AG20443 (cell line): ENCODE measurements around the gene MAN2B1.
"Not testable (repeated sequence)": the region's sequence is repeated elsewhere in the genome, so short reads cannot be mapped to it uniquely, and the experiment has no call there.

Experiments
- DNase-seq: peaks from one replicate; pipeline ENCODE4 v3.0.0; 2012; ENCODE audit warnings: low spot score, mixed read lengths

MAN2B1 gene

DNA sequence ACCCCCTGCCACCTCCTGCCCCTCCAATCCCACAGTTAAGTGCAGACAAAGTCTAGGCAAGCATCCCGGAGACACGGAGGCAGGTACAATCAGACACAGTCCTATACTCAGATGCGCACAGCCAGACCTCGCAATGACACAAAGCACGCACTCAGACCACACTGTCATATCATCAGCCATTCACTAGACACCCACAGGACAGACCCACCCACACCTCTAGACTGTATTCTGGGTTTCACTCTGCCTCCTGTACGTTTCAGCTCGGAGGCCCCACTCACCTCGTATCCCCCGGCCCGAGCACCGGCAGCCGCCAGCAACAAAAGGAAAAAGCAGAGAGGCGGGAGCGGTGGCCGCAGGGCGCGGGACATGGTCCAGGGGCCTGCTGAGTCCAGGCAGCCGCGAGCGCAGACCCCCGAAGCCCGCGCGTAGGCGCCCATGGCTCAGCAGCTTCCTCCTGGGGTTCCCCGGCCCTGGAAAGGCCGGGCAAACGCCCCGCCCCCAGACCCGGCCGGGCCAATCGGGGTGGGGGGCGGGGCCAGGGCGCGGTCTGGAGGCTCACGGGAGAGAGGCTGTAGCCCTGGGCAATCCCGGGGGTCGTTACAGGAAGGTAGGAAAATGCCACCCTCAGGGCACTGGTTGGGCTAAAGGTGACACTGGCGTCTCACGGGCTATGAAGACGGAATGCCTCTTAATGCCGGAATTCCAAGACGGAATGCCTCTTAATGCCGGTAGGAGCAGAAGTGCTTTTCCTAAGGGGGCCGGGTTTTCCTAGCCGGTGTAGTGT is at the start of gene MAN2B1, which contains the start of gene WDR83:
Gene MAN2B1, minus strand, starts transcription at position 478 of the 784 bp plus-strand sequence. Its CDS starts 41 bp downstream, at position 437.
Gene WDR83, plus strand, starts transcription at position 543 of the 784 bp plus-strand sequence. CDS start 2,984 bp downstream, outside the sequence.
- peak; percentile 96 for DNase-seq

DNA sequence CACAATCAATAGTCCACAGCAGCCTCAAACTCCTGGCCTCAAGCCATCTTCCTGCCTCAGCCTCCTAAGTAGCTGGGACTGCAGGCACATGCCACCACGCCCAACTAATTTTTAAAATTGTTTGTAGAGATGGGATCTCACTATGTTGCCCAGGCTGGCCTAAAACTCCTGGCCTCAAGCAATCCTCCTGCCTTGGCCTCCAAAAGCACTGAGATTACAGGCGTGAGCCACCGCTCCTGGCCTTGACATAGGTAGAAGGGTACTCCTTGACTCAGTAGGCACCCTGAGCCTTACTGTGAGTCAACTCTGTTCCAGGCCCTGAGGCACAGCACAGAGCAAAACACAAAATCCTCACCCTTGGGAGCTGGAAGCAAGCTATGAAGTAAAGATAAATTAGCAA is 49.4 kb upstream of the MAN2B1 start:
- DNase-seq, result no peak

DNA sequence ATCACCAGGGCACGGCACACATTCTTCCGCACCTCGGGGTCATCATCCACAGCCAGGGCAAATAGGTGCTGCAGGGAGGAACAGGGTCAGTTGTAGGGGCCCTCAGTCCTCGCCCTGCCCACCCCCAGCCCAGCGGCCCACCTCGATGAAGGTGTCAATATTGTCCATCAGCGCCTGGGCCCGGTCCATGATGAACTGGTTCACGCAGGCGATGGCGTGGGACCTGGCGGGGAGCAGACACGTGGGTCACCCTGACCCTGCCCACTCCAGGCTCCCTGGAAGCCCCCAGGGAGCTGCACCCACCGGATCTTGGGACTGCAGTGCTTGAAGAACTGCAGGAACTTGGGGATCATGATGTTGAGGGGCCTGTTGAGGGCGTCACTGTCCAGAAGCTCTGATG is 48.6 kb upstream of the MAN2B1 start:
- no peak for DNase-seq

DNA sequence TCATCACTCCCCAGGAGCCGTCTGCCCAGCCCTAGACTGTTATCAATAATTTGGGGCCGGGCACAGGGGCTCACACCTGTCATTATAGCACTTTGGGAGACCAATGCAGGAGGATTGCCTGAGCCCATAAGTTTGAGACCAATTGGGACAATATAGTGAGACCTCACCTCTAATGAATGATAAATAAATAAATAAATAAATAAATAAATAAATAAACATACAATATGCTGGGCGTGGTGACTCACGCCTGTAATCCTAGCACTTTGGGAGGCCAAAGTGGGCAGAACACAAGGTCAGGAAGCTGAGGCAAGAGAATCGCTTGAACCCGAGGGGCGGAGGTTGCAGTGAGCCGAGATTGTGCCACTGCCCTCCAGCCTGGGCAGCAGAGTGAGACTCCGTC is 46.8 kb upstream of the MAN2B1 start:
- DNase-seq, result not testable (repeated sequence)

DNA sequence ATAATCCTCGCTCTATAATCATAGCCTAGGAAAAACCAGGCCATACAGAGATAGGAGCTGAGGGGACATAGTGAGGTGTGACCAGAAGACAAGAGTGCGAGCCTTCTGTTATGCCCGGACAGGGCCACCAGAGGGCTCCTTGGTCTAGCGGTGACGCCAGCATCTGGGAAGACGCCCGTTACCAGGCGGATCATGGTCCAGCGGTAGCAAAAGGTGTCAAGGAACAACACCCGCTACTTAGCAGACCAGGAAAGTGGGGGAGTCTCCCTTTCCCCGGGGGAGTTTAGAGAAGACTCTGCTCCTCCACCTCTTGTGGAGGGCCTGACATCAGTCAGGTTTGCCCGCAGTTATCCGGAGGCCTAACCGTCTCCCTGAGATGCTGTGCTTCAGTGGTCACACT is 45.5 kb upstream of the MAN2B1 start:
- DNase-seq, result not testable (repeated sequence)

DNA sequence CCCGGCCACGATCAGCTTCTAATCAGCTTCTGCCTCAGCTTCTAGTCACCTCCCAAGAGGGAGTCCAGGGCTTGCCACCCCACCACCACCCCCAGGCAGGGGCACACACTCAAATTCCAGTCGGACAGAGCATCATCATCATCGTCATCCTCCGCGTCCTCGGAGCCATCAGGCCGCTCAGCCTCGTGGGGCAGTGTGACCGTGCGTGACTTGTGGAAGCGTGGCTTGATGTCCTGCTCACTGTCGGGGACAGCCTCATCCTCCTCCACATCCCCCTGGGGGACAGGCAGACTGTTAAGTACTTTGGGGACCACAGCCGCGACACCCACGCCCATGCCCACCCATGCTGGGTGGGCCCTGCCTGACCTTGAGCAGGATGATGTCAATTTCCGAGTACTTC is 44.6 kb upstream of the MAN2B1 start:
- DNase-seq, result no peak

DNA sequence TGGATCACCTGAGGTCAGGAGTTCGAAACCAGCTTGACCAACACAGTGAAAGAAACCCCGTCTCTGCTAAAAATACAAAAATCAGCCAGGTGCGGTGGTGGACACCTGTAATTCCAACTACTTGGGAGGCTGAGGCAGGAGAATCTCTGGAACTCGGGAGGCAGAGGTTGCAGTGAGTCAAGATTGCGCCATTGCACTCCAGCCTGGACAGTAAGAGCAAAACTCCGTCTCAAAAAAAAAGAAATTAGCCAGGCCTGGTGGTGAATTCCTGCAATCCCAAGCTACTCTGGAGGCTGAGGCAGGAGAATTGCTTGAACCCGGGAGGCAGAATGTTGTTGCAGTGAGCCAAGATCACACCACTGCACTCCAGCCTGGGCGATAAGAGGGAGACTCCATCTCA is 42.1 kb upstream of the MAN2B1 start:
- DNase-seq, result no peak

DNA sequence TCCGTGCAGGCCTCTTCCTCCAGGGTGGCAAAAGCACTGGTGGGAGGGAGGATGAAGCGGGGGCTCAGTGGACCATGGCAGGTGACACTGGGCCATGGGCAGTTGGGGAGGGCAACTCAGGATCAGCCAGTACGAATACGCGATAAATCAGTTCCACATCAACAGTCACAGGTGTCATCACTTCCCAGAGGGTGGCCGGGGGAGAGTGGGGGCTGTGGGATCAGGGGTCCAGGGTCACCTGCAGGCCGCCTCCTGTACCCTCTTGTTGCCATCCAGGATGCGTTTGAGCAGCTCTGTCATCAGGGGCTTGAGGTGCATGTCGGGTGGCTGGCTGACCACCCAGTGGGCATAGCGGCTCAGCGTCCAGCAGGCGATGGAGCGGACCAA is 39.8 kb upstream of the MAN2B1 start:
- DNase-seq, result no peak

DNA sequence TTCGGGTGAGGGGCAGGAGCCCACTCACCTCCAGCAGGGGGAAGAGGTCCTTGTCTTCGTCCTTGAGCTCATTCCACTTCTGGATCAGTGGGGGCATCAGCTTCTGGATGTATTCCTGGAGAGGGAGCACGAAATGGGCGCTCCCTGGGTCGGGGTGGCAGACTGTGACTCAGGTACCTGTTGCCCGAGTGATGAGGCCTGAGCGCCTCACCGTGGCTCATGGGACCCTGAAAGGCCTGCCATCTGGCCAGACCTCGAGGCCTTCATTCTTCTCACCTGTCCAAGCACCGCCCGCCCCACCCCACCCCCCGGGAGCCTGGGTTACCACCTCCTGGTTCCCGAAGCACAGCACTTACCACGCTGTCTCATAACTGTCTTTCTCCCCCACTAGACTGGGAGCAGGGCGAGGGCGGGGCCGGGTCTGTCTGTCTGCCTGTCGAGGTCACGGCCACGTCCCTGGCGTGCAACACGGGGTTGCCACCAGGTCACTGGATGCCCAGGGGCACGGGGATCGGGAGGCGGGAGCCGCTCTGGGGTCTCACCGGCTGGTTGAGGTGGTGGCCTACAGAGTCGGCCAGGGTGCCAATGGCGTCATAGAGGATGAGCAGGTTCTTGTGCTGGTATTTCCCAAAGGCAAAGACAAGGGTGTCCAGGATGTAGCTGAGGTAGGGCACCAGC is 39.3 kb upstream of the MAN2B1 start:
- no peak for DNase-seq

DNA sequence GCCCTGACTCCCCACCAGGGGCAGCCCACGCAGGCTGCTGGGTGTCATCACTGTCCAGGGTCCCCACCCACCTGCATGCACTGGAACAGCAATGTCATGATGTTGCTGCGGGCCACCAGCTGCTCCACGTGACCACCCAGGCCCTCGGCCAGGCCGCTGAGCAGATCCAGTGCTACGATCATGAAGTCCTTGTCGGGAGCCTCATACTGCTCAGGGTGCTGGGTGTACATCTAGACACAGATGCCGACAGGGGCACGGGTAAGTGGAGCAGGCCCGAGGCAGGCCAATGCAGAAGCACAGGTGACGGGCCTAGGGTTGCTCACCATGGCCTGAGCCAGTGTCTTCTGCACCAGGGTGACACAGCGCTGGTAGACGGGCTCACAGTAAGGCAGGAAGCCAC is 38.6 kb upstream of the MAN2B1 start:
- no peak for DNase-seq

DNA sequence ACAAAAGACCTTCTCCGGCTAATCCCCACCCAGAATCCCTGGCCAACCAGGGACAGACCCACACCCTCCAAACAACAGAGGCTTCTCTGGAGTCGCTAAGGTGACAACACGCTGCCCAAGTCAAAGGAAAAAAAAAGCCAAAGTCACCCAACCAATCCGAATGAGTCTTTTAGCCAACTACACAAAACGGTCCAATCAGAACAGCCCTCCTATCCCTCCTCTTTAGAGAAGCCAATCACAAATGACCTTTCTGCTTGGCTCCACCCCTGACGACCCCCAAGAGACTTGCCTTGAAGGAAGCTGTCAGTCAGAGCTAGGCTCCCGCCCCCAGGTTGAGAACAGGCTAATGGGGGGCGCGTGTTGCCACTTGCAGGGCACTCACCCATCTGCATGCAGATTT is 36.5 kb upstream of the MAN2B1 start:
- peak; percentile 58 for DNase-seq

DNA sequence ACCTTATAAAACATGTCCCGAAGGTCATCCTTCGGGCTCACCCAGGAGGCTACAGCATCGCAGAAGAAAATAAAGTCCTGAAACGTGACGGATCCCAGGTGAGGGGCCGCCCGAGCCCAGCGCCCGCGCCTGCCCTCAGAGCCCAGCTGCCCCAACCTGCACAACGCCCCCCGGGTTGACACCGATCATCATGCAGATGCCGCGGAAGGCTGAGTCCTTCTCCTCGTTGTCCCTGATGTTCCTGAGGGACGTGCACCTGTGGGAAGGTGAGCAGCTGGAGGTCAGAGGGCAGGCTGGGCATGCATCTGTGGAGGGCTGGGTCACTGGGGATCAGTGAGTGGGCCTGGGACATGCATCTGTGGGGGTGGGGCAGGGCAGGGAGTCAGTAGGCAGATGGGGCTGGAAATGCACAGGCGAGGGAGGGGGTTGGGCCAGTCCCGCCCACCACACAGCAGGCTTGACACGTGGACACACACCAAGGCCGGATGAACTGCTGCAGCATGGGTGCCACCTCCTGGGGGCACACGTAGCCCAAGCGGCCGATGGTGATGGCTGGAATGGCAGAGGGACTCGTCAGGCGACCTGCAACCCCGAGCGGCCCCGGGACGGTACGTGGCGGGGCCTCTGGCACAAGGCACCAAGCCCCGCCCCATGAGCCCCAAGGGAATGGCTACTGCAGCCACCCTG is 35.2 kb upstream of the MAN2B1 start:
- DNase-seq, result no peak

DNA sequence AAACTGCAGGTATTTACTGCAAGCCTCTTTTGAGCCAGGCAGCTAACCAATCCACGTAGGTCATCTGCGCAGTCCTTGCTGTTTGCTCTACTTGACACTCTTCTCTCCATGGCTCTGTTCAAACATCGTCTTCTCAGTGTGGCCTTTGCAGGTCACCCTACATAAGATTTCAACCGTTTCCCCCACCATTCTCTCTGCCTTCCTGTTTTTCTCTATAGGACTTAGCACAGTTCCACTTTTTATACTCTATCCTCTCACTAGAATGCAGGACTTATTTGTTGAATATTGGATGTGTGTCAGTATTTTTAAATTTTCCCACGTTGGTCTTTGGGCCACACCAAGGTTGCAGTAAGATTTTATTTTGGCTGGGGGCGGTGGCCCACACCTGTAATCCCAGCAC is 31.6 kb upstream of the MAN2B1 start:
- DNase-seq, result no peak

DNA sequence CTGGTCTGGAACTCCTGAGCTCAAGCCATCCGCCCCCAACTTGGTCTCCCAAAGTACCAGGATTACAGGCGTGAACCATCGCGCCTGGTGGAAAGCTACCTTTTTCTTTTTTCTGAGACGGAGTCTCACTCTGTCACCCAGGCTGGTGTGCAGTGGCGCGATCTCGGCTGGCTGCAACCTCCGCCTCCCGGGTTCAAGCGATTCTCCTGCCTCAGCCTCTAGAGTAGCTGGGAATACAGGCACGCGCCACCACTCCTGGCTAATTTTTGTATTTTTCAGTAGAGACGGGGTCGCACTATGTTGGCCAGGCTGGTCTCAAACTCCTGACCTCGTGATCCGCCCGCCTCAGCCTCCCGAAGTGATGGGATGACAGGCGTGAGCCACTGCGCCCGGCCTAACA is 30.9 kb upstream of the MAN2B1 start:
- not testable (repeated sequence) for DNase-seq

DNA sequence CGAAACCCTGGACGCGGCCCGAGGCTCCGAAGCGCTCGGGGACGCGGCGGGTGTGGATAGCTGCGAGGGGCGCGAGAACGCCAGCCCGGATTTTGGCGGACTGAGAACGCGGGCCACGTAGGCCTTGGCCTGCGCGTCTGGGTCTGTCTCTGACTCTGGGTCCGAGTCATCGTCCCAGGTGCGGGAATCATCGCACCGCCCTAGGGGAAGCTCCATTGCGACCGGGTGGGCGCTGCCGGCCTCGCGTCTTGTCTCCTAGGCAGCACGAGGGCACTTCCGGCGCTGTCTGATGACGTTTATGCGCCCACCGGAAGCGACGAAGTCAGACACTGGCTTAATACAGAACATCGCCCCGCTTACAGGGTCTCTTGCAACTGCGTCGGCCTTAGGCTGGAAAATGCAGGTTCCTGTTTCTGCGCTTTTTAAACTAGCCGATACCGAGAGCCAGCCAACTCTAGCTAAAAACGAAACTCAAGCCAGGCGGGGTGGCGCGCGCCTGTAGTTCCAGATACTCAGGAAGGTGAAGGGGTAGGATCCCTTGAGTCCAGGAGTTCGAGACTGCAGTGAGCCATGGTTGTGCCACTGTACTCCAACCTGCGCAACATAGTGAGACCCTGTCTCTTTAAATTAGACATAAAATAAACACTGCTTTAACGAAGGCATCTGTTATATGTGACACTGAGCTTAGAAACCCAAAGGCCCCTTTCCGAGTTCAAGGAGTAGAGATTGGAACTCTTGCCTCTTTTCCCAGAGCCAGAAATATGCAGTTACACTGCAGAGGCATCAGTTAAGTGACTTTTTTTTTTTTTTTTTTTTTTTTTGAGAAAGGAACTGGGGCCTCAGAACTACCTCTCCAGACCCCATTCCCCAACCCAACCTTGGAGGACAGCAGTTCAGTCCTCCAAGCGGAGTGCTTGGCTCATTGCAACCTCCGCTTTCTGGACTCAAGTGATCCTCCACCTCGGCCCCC is 30.1 kb upstream of the MAN2B1 start, which contains the start of gene FBXW9:
Gene FBXW9, minus strand, starts transcription at position 266 of the 970 bp plus-strand sequence. Its CDS starts 50 bp downstream, at position 216.
- peak; percentile 97 for DNase-seq

DNA sequence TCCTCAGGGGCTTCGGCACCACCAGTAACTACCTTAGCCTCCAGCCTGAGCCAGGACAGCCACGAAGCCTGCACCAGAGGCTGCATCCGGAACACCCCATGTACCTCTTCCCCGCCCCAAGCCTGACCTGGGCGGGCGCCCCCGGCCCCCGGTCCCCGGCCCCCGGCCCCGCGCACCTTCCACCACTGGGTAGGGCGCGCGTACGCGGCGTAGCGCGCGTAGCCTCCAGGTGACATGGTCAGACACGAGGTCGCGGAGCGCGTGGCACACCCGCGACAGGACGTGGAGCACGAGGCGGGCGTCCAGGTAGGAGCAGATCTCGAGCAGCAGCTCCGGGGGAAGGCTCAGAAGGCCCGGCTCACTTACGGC is 29.4 kb upstream of the MAN2B1 start:
- DNase-seq, result no peak

DNA sequence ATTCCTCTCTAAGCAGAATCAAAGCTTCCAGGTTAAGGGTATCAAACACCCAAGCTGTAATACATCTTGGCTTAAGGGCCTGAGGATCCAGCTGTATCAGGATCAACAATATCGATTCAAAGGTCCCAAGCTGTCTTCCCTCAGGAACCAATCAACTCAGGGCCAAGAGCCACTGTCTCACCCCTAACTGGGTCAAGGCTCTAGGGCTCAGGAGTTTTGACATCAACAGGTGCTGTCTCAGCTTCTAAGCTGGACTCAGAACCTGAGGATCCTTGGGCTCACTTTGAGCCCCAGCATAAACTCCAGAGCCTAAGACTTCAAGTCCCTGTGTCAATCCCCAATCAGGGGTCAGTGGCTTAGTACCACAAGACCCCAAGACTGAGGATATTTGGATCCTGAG is 29.0 kb upstream of the MAN2B1 start:
- no peak for DNase-seq

DNA sequence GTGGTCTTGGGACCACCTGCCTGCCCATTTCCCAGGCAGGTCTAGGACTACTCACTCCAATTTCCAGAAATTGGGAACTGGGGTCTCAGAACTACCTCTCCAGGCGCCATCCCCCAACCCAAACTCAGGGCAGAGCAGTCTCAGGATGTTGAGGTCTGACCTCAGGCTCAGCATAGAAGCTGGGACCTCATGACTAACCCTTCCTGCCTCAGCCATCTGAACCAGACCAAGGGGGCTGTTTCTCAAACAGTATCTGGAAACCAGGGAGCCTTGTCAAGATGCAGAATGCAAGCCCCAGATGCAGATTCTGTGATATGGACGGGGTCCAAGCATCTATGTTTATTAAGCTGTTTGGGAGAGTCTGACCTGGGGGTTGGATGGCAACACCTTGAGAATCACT is 28.6 kb upstream of the MAN2B1 start:
- no peak for DNase-seq

DNA sequence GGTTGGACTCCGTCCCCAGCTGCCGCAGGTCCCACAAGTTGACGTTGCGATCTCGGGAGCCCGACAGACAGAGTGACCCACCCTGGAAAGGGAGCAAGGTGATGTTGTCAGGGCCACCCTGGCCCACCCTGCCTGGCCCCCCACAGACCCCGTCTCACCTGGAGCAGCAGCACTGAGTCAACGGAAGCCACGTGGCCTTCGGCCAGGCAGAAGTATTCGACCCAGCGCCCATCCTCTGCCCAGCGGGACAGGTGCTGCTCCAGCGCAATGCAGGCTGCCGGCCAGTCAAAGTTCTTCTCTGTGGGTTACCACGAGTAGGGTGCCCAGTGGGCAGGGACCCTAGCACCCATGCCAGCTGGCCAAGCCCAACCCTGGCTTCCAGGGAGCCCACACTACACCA is 28.1 kb upstream of the MAN2B1 start:
- no peak for DNase-seq

DNA sequence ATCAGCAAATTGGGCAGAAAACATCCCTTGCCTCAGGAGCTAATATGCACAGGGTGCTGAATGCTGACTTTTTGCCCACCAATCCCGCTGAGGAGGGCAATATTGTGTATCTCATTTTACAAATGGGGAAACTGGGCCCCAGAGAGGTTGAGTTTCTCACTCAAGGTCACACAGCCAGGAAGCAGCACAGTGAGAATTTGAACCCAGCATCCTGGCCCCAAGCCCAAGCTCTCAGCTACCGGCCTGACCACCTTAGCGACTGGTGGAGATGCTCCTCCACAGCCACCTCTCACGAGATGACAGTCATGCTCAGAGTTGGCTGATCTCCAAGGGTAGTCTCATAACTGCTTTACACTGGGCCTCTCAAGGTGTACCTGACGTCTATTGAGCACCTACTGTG is 26.4 kb upstream of the MAN2B1 start:
- DNase-seq, result no peak

DNA sequence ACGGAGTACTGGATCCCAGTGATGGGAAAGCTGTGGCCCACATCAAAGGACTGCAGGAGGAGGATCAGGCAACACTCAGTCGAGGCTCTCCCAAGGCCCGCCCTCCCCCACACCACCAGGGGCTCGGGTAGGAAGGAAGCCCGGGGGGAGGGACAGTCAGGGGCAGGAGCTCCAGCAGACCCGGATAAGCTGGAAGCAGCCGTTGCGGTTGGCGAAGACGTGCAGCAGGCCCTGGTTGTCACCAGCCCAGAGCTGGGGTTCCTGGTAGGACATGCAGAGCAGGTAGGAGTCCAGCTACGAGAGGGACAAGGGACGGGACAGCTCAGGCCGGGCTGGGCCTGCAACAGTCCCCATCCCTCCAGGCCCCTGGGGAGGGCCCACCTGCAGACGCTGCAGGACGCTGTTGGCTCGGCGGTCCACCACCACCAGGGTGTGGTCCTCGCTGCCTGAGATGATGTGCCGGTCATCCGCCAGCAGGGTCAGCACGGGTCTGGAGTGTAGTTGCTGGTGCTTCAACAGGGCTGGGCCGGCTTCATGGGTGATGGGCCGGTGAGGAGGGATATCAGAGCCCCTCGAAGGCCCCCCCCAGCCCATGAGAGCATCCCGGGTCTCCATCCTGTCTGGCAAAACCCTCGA is 23.2 kb upstream of the MAN2B1 start:
- no peak for DNase-seq
